Measurements from ENCODE around the gene CCDC170.
"Not testable (repeated sequence)": the region's sequence is repeated elsewhere in the genome, so short reads cannot be mapped to it uniquely, and the experiment has no call there.

DNA sequence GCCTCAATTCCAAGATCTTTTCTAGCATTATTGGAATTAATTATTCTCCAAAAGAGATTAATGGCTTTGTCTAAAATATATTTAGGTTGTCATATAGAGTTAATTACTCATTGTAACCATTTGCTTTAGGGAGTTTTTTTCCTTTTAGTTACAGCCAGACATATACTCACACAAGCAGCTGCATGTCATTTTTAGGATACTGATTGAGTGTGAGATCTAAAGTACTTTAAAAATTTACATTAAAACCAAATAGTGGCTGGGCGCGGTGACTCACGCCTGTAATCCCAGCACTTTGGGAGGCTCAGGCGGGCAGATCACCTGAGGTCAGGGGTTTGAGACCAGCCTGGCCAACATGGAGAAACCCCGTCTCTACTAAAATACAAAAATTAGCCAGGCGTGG is 51.1 kb downstream of the CCDC170 start:
- TF ChIP-seq YY1 (IDR thresholded peaks at IDR 0.05; ENCODE audit: insufficient read depth, insufficient read length); SUZ12 (IDR thresholded peaks at IDR 0.05; ENCODE audit: extremely low read depth, insufficient read depth, insufficient read length); ZNF274 (IDR thresholded peaks at IDR 0.05; ENCODE audit: low read depth, low read length): not testable (repeated sequence)

All from NT2/D1 (cell line).